VCaP (cell line): Measurements from ENCODE around the gene ZNF146.
"Not testable (repeated sequence)": the region's sequence is repeated elsewhere in the genome, so short reads cannot be mapped to it uniquely, and the experiment has no call there.

Experiments used
- H3K27ac ChIP-seq: fragments of 450-650 bp; 2 replicates; pipeline ENCODE4 v1.5.1; 2017
- TF ChIP-seq, protein P1 (sequence below): fragments of 450-650 bp; conservative IDR thresholded peaks from 2 replicates; pipeline ENCODE4 v1.5.1; 2017; ENCODE audit warnings: mild to moderate bottlenecking, moderate library complexity

The ZNF146 gene

DNA sequence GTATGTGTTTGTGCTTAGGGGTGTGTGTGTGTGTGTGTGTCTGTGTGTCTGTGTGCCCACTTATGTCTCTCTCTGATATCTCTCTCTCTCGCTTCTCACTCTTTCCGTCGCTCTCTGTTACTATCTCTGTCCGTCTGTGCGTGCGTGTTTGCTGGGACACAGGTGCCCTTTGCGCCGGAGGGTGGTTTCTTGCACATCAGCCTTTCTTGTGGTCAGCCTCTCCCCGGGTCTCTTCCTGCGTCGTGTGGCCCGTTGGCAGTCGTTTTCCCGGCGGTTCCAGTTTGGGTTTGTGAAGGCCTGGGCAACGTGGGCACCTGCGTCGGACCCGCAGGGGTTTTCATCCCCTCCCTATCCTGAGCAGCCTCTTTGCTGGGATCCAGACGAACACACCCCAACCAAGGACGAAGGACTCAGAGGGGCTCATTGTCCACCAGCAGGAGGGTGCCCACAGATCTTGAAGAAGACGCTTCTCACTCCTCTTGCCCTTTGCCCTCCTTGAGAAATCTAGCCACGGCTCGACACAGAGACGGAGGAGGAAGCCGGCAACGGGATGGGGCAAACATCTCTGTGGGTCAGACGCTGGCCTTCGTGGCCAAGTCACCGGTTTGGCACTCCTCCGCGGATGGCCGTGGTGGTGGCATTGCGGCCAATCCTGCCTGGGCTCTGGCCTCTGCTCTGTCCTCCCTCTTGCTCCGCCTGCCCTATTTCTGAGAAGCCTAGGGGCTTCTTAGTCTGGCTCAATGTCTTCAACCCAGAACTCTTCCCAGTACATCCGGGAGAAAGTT is 52.3 kb downstream of the ZNF146 start:
- TF ChIP-seq, protein P1, sequence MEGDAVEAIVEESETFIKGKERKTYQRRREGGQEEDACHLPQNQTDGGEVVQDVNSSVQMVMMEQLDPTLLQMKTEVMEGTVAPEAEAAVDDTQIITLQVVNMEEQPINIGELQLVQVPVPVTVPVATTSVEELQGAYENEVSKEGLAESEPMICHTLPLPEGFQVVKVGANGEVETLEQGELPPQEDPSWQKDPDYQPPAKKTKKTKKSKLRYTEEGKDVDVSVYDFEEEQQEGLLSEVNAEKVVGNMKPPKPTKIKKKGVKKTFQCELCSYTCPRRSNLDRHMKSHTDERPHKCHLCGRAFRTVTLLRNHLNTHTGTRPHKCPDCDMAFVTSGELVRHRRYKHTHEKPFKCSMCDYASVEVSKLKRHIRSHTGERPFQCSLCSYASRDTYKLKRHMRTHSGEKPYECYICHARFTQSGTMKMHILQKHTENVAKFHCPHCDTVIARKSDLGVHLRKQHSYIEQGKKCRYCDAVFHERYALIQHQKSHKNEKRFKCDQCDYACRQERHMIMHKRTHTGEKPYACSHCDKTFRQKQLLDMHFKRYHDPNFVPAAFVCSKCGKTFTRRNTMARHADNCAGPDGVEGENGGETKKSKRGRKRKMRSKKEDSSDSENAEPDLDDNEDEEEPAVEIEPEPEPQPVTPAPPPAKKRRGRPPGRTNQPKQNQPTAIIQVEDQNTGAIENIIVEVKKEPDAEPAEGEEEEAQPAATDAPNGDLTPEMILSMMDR: no peak
- no peak overlapping the region for H3K27ac ChIP-seq

DNA sequence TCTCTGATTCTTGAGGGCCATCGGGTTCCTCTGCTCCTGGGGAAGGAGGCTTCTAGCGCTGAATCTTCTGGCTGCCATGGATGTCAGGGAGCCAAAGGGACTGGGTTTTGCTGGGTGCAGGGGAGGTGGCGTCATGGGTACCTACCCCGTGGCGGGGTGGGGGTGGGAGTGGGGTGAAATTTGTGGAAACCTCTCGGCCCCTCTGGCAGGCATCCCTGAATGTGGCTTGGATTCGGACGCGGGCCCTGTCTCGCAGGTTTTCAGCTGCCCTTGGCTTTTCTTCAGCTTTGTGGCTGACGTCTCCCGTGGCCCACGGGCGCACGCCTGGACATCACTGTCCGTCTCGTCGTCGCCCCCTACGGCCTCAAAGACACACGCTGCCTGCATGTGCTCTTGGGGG is 53.2 kb downstream of the ZNF146 start:
- not testable (repeated sequence) for H3K27ac ChIP-seq

DNA sequence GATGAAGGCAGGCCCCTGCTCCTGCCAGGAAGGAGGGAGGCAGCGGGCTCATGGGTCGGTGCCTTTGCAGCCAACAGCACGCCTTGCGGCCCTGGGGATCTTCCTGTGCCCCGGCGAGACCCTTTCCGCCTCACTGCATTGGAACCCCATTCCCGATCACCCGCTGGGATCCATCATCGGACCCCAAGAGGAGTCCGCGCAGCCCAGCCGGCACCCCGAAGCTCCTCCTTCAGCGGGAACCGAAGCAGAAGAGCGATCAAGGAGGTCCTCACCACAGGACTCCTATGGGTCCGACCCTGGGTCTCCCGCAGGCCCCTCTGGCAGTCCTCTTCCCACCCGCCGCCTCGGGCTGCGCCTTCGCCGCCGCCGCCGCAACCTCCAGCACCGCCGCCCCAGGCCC is 53.7 kb downstream of the ZNF146 start:
- not testable (repeated sequence) for H3K27ac ChIP-seq

DNA sequence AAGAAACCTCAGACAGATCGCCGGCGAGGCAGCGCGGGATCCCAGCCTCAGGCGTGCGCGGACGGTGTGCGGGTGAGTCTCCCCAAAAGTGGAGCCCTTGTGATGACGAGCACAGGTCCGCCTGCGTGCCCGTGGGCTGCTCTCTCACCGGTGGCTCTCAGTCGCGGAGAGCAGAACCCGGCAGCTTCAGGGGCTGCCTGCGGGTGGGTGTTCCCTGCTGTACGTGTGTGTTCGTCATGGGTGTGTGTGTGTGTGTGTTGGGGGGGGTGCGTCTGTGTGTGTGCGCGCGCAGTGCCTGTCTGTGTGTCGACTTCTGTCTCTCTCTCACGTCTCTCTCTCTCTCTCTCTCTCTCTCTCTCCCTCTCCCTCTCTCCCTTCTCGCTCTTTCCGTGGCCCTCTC is 54.4 kb downstream of the ZNF146 start:
- H3K27ac ChIP-seq: not testable (repeated sequence)
